H1 (cell line): ENCODE results near the gene YPEL2. TPM values are rescaled to one million over a fixed set of nuclear protein-coding genes. Genes with fewer than 3 reads are reported as not detected.

Source experiments
- BACH1 ChIP-seq: IDR thresholded peaks from 2 replicates; pipeline ENCODE4 v1.6.1; 2012; ENCODE audit warnings: low read length, improper control_type of control experiment
- CBX5 ChIP-seq: fragments of 300-800, 300-1000 bp; sonication (generic); IDR thresholded peaks from 2 replicates; pipeline ENCODE4 v1.7.1; 2016; ENCODE audit warnings: antibody characterized with exemption, low read length, low read depth
- NANOG ChIP-seq: IDR thresholded peaks from 2 replicates; pipeline ENCODE4 v1.6.1; 2011; ENCODE audit warnings: low read length, low read depth, mild to moderate bottlenecking, inconsistent platforms; ENCODE audit not compliant: insufficient read depth, poor library complexity, severe bottlenecking
- RBBP5 ChIP-seq: IDR thresholded peaks from 2 replicates; pipeline ENCODE4 v1.7.1; 2012; ENCODE audit warnings: low read depth, mild to moderate bottlenecking, inconsistent platforms, low read length, moderate library complexity, borderline replicate concordance
- SUZ12 ChIP-seq: fragments of 200-600 bp; sonication (generic); IDR thresholded peaks from 2 replicates; pipeline ENCODE4 v1.6.1; 2012; ENCODE audit warnings: mild to moderate bottlenecking, inconsistent platforms, low read length, moderate library complexity, mixed read lengths
- TEAD4 ChIP-seq: IDR thresholded peaks from 2 replicates; pipeline ENCODE4 v1.6.1; 2012; ENCODE audit warnings: low read depth, low read length, inconsistent platforms, mixed read lengths
- polyA plus RNA-seq, 7 experiments: library from polyadenylated mRNA; depleted of rRNA in 3 of 7; stranded (reverse) in 5 of 7; unstranded in 2 of 7; fragments of >200 nt in 5 of 7; fragments of 200-250 nt in 2 of 7; gene quantifications; 1 replicate in 5 of 7; 2 replicates in 1 of 7; 4 replicates in 1 of 7; pipeline versions ENCODE4 v1.2.1 to v1.2.3, GENCODE V29; 2011 to 2013; ENCODE audit warnings: missing spikeins in 2 of 7, mixed read lengths in 2 of 7
- total RNA-seq: library from RNA; stranded (reverse); fragmentation: NEBNext Ultra II Directional; extraction: Animal tissue kit (Norgen Biotek cat#: 25700); gene quantifications from 2 replicates; pipeline ENCODE4 v1.2.1, GENCODE V29; 2021

Gene YPEL2
- total and polyA plus RNA-seq, 2 of the 8 experiments (the other 6 are each of a cell fraction or from before 2014, with no cell fraction given), result 1.6 to 3.5 TPM

GRCh38 chr17:59425085-59425931 lies 93.9 kb downstream of the YPEL2 start (continued):
- TF ChIP-seq CBX5 (no peak), NANOG (no peak), BACH1 (no peak), SUZ12 (no peak), RBBP5 (no peak), TEAD4 (no peak)
